Natural killer cell (primary cell): ENCODE measurements around the gene TRIM2. TPM values are rescaled to one million over a fixed set of nuclear protein-coding genes. Genes with fewer than 3 reads are reported as not detected.
"Not testable (repeated sequence)": the region's sequence is repeated elsewhere in the genome, so short reads cannot be mapped to it uniquely, and the experiment has no call there.

ENCODE experiments used
- ATAC-seq, 3 donors: fragments of 150-1000 bp in 2 of 3; fragments of 200-7000 bp in 1 of 3; cut with Tn5 transposase; 1 replicate in 1 of 3; 2 replicates in 2 of 3; pipeline ENCODE4 v1.10.0; 2021; ENCODE audit warnings: mild to moderate bottlenecking in 2 of 3, moderate library complexity in 2 of 3
- DNase-seq, 2 donors: peaks; one replicate each; pipeline versions ENCODE4 v3.0.0 to v3.0.0-alpha.2; 2013 to 2021; ENCODE audit warnings: mixed read lengths in 1 of 2
- H3K27ac ChIP-seq: one replicate; pipeline ENCODE4 v1.5.1; 2013; ENCODE audit warnings: mild to moderate bottlenecking, low read length
- H3K27me3 ChIP-seq: one replicate; pipeline ENCODE4 v1.6.1; 2013; ENCODE audit warnings: low read length; ENCODE audit not compliant: control insufficient read depth, insufficient read depth
- H3K36me3 ChIP-seq: one replicate; pipeline ENCODE4 v1.6.1; 2013; ENCODE audit warnings: low read length; ENCODE audit not compliant: control insufficient read depth, insufficient read depth
- H3K4me1 ChIP-seq: one replicate; pipeline ENCODE4 v1.6.1; 2013; ENCODE audit warnings: low read length; ENCODE audit not compliant: control insufficient read depth, insufficient read depth
- H3K4me3 ChIP-seq: one replicate; pipeline ENCODE4 v1.5.1; 2013; ENCODE audit warnings: low read length
- H3K9me3 ChIP-seq: one replicate; pipeline ENCODE4 v1.6.1; 2013; ENCODE audit warnings: low read length; ENCODE audit not compliant: control insufficient read depth, insufficient read depth
- H3K27ac Mint-ChIP-seq, 2 donors: one replicate each; pipeline ENCODE4 v1.8.0; 2022; ENCODE audit warnings: mild to moderate bottlenecking in 2 of 2, mixed read lengths in 2 of 2, moderate library complexity in 1 of 2
- H3K27me3 Mint-ChIP-seq, 2 donors: one replicate each; pipeline ENCODE4 v1.8.0; 2022; ENCODE audit warnings: low read depth in 2 of 2, mixed read lengths in 2 of 2
- H3K36me3 Mint-ChIP-seq: one replicate; pipeline ENCODE4 v1.8.0; 2022; ENCODE audit warnings: mixed read lengths
- H3K4me1 Mint-ChIP-seq, 2 donors: one replicate each; pipeline ENCODE4 v1.8.0; 2022; ENCODE audit warnings: mixed read lengths in 2 of 2
- H3K4me3 Mint-ChIP-seq: one replicate; pipeline ENCODE4 v1.8.0; 2022; ENCODE audit warnings: mild to moderate bottlenecking, moderate library complexity, mixed read lengths
- H3K9me3 Mint-ChIP-seq, 2 donors: one replicate each; pipeline ENCODE4 v1.8.0; 2022; ENCODE audit warnings: mixed read lengths in 2 of 2
- CTCF ChIP-seq: fragments of 200-600 bp; IDR thresholded peaks from one replicate; pipeline ENCODE4 v1.8.0; 2022; ENCODE audit warnings: antibody characterized with exemption
- WGBS: methylation state at CpG from one replicate; pipeline ENCODE4 v1.1.7; 2013; ENCODE audit warnings: missing lambda C conversion rate; ENCODE audit not compliant: insufficient coverage; 5-methylcytosine and 5-hydroxymethylcytosine counted together
- intact Hi-C: fragments of 100-400 bp; cut with micrococcal nuclease; formaldehyde crosslinking; loops from one replicate; pipeline ENCODE4 v1.14.2; 2022
- total RNA-seq, 4 donors: library from RNA; stranded (reverse); fragments of 120-200 nt in 1 of 4; gene quantifications; one replicate each; pipeline versions ENCODE4 v1.2.3 to v1.2.4, GENCODE V29; 2013 to 2022

Gene TRIM2
- total RNA-seq, 3 donors from 2014 or later (not counting 1 experiment from before 2014, with no cell fraction given): 0.11 TPM; not detected in 2

GRCh38 chr4:153191795-153192363 is 12.4 kb upstream of the TRIM2 start:
- WGBS: 86% methylated on average over 3 of the region's 5 CpGs
- Mint-ChIP-seq H3K27me3 (peaks cover 4 to 7% of the 10 kb centered on the region in 2 donors), H3K9me3 (no peaks in the 10 kb centered on the region), H3K4me3 (no peak overlapping the region), H3K27ac (no peak overlapping the region), H3K36me3 (no peaks in the 10 kb centered on the region), H3K4me1 (no peaks in the 10 kb centered on the region)
- H3K4me1 ChIP-seq: no peaks in the 10 kb centered on the region
- no peak for TF ChIP-seq CTCF
- H3K4me3 ChIP-seq: no peak overlapping the region
- H3K27me3 ChIP-seq: no peaks in the 10 kb centered on the region
- intact Hi-C loops: no loop called here
- no peak for ATAC-seq
- H3K9me3 ChIP-seq: no peaks in the 10 kb centered on the region
- DNase-seq: no peak
- no peaks in the 10 kb centered on the region for H3K36me3 ChIP-seq
- H3K27ac ChIP-seq: no peak overlapping the region

- DNase-seq (no peak), ATAC-seq (no peak)
- H3K9me3 Mint-ChIP-seq: no peaks in the 10 kb centered on the region
- Histone ChIP-seq H3K27ac (no peak overlapping the region), H3K36me3 (no peaks in the 10 kb centered on the region), H3K4me1 (no peaks in the 10 kb centered on the region), H3K9me3 (no peaks in the 10 kb centered on the region), H3K27me3 (no peaks in the 10 kb centered on the region), H3K4me3 (no peak overlapping the region)
- intact Hi-C loops: no loop called here
- no peaks in the 10 kb centered on the region for H3K4me1 Mint-ChIP-seq
- H3K27me3 Mint-ChIP-seq: no peaks in the 10 kb centered on the region
- H3K4me3 Mint-ChIP-seq: no peak overlapping the region
- TF ChIP-seq CTCF: no peak
- H3K27ac Mint-ChIP-seq: no peak overlapping the region
- H3K36me3 Mint-ChIP-seq: no peaks in the 10 kb centered on the region
- 82% methylated on average over 4 of the region's 5 CpGs for WGBS
These were observed 6.9 kb upstream of the TRIM2 start for GRCh38 chr4:153197301-153197700.

- DNase-seq: no peak
- Histone ChIP-seq H3K4me1 (no peaks in the 10 kb centered on the region), H3K9me3 (no peaks in the 10 kb centered on the region), H3K27me3 (no peaks in the 10 kb centered on the region), H3K4me3 (no peak overlapping the region), H3K27ac (no peak overlapping the region), H3K36me3 (no peaks in the 10 kb centered on the region)
- no peak overlapping the region for H3K4me3 Mint-ChIP-seq
- H3K27me3 Mint-ChIP-seq: no peaks in the 10 kb centered on the region
- no peaks in the 10 kb centered on the region for H3K36me3 Mint-ChIP-seq
- TF ChIP-seq CTCF: no peak
- intact Hi-C loops: no loop called here
- H3K27ac Mint-ChIP-seq: no peak overlapping the region
- H3K4me1 Mint-ChIP-seq: no peaks in the 10 kb centered on the region
- no peaks in the 10 kb centered on the region for H3K9me3 Mint-ChIP-seq
- ATAC-seq: no peak
- no CpG with 5 or more reads among the region's 1 CpG for WGBS
These were observed 5.5 kb upstream of the TRIM2 start for GRCh38 chr4:153198719-153199118.

- ATAC-seq, DNase-seq, H3K27ac Mint-ChIP-seq, H3K4me3 ChIP-seq, H3K9me3 ChIP-seq, intact Hi-C loops, H3K4me3 Mint-ChIP-seq, H3K27me3 ChIP-seq, H3K9me3 Mint-ChIP-seq, H3K27ac ChIP-seq, H3K36me3 Mint-ChIP-seq, H3K4me1 ChIP-seq, H3K36me3 ChIP-seq: not testable (repeated sequence)
- peaks cover 0 to 13% of the 10 kb centered on the region in 2 donors for H3K4me1 Mint-ChIP-seq
- WGBS: 100% methylated on average over 1 of the region's 5 CpGs
- H3K27me3 Mint-ChIP-seq: peaks cover 8 to 14% of the 10 kb centered on the region in 2 donors
These were observed 497 bp upstream of the TRIM2 start for GRCh38 chr4:153203746-153204145.
